Neural crest cell (in vitro differentiated cells): ENCODE results near the gene BRMS1. TPM values are rescaled to one million over a fixed set of nuclear protein-coding genes. Genes with fewer than 3 reads are reported as not detected.

Experiments used
- DNase-seq: peaks from one replicate; pipeline ENCODE4 v3.0.0; 2021; ENCODE audit warnings: low read depth, mixed read lengths, low spot score
- H3K27ac Mint-ChIP-seq: one replicate; pipeline ENCODE4 v1.8.0; 2021; ENCODE audit warnings: mild to moderate bottlenecking, mixed read lengths; ENCODE audit not compliant: unreplicated experiment
- H3K27me3 Mint-ChIP-seq: 2 replicates; pipeline ENCODE4 v1.8.0; 2021; ENCODE audit warnings: low read depth, mild to moderate bottlenecking, mixed read lengths
- H3K36me3 Mint-ChIP-seq: 2 replicates; pipeline ENCODE4 v1.8.0; 2021; ENCODE audit warnings: low read depth, mild to moderate bottlenecking, mixed read lengths
- H3K4me1 Mint-ChIP-seq: 2 replicates; pipeline ENCODE4 v1.8.0; 2021; ENCODE audit warnings: mixed read lengths
- H3K4me3 Mint-ChIP-seq: one replicate; pipeline ENCODE4 v1.8.0; 2021; ENCODE audit warnings: mild to moderate bottlenecking, mixed read lengths
- H3K9me3 Mint-ChIP-seq: 2 replicates; pipeline ENCODE4 v1.8.0; 2021; ENCODE audit warnings: mixed read lengths
- total RNA-seq: library from RNA; stranded (reverse); gene quantifications from 2 replicates; pipeline ENCODE4 v1.2.1, GENCODE V29; 2021
- TF ChIP-seq, protein P1 (sequence below): fragments of 200-600 bp; sonication (generic); conservative IDR thresholded peaks from 2 replicates; pipeline ENCODE4 v1.5.0; 2021; ENCODE audit warnings: antibody characterized with exemption, mild to moderate bottlenecking

BRMS1 gene
- total RNA-seq, 1 donor from 2014 or later: 40.2 TPM

DNA sequence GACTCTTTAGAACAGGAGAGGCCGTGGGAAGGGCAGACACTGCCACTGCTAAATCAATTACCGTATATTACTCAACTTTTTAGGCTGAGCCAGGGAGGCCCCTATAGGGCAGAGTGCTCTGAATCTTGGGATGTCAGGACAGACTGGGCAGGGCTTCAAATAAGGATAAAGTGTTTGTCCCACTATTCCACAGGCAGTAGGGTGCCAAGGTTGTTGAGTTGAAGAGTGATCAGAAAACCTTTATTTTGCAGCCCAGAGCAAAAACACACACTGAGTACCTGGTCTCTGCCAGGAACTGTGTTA lies 4.1 kb upstream of the BRMS1 start:
- Mint-ChIP-seq H3K27me3 (peaks cover 5% of the 10 kb centered on the region), H3K9me3 (no peaks in the 10 kb centered on the region), H3K4me1 (peaks cover 38% of the 10 kb centered on the region), H3K36me3 (peaks cover 6% of the 10 kb centered on the region), H3K27ac (no peak overlapping the region), H3K4me3 (peak overlapping the region; percentile 95)
- TF ChIP-seq, protein P1, sequence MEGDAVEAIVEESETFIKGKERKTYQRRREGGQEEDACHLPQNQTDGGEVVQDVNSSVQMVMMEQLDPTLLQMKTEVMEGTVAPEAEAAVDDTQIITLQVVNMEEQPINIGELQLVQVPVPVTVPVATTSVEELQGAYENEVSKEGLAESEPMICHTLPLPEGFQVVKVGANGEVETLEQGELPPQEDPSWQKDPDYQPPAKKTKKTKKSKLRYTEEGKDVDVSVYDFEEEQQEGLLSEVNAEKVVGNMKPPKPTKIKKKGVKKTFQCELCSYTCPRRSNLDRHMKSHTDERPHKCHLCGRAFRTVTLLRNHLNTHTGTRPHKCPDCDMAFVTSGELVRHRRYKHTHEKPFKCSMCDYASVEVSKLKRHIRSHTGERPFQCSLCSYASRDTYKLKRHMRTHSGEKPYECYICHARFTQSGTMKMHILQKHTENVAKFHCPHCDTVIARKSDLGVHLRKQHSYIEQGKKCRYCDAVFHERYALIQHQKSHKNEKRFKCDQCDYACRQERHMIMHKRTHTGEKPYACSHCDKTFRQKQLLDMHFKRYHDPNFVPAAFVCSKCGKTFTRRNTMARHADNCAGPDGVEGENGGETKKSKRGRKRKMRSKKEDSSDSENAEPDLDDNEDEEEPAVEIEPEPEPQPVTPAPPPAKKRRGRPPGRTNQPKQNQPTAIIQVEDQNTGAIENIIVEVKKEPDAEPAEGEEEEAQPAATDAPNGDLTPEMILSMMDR: no peak
- DNase-seq: no peak

DNA sequence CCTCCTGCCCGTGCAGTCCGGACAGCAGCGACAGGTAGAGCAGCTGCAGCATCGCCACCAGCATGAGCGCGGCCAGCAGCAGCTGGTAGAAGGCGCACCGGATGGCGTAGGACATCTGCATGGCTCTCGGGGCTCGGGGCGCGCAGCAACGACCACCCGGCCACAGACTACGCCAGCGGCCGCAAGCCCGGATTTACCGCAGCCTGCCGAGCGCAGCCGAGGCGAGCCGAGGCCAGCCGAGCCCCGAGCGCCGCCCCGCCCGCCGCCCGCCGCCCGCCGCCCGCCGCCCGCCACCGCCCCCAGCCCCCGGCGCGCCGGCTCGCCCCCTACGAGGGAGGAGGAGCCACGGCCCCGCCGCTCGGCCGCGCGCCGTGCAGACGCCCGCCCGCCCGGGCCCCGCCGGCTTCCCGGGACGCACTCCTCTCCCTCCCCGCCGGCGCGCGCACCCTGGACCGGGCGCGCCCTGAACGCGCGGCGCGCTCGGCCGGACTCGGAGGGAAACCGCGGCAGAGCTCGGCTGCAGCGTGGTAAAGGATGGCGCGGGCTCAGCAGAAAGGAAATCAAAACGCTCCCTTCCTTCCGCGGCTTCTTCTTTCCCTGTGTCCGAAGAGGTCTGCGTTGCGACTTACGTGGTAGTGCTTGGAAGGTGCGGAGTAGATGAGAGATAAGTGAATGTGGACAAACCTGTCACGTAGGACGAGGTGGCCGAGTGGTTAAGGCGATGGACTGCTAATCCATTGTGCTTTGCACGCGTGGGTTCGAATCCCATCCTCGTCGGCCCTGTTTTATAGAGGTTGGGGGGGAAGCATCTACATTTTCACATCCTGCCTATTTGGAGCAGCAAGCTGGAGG lies 2.7 kb upstream of the BRMS1 start, which contains the start of gene B4GAT1:
Gene B4GAT1, minus strand, starts transcription at position 205 of the 852 bp plus-strand sequence. Its CDS starts 84 bp downstream, at position 121.
- H3K27ac Mint-ChIP-seq: peak within 1 kb of the TSS; percentile 96
- no peaks in the 10 kb centered on the region for H3K9me3 Mint-ChIP-seq
- H3K36me3 Mint-ChIP-seq: peaks cover 2% of the 10 kb centered on the region
- H3K4me1 Mint-ChIP-seq: peaks cover 47% of the 10 kb centered on the region
- TF ChIP-seq, protein P1: no peak
- peak within 1 kb of the TSS; percentile 99 for H3K4me3 Mint-ChIP-seq
- H3K27me3 Mint-ChIP-seq: peaks cover 5% of the 10 kb centered on the region
- peak; percentile 77 for DNase-seq

DNA sequence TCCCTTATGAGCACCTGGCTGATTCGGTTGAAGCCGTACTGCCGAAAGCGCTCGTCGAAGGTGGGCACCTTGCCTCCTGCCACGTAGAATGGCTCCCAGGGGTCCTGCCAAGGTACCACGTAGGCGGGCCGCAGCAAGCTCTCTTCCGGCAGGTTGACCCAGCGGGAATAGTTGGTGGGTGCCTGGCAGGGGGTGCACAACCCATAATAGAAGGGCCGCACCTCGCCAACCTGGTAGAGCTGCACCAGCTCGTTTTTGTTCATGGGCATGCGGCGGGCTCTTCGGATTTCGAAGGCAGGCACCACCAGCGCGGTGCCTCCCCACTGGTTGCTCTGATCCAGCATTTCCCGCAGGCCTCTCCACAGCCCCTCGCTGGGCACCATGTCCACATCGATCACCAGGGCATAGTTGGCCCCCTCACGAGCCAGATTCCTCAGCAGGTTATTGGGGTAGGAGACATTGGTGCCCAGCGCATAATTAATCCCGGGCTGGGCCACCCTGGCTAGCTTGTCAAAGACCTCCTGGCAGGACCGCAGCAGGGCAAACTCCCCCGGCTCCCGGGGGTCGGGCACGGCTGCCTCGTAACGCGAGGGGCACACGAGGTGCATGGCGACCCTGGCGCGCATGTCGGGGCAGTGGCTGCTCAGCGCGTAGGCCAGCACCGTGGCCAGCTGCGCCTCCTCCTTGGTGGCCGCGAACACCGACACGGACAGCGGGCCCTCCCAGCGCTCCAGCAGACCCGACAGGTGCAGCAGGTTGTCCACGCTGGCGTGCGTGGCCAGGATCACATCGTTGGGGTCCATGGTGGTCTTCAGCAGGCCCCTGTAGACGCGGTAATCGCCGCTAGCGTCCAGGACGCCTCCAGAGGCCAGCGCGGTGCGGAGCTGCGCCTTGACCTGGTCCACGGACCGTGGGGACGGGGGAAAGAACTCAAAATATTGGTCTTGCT lies 1.8 kb upstream of the BRMS1 start:
- H3K4me3 Mint-ChIP-seq: peak overlapping the region; percentile 99
- H3K9me3 Mint-ChIP-seq: no peaks in the 10 kb centered on the region
- peak overlapping the region; percentile 83 for H3K27ac Mint-ChIP-seq
- no peak for DNase-seq
- peaks cover 5% of the 10 kb centered on the region for H3K27me3 Mint-ChIP-seq
- H3K36me3 Mint-ChIP-seq: peaks cover 3% of the 10 kb centered on the region
- H3K4me1 Mint-ChIP-seq: peaks cover 43% of the 10 kb centered on the region
- TF ChIP-seq, protein P1: no peak

DNA sequence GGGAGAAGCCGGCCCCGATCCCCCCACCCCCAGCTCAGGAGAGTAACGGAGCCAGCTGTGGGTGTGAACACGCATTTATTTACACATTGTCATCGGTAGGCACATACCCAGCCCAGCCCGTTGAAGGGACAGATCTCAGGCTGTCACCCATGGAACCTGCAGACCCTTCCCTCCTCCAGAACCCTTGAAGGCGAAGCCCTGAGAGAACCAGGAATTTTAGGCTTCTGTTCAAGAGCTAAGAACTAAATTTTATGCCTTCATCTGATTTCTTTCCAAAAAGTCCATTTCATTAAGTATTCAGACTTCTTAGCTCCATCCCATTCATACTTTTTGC lies 379 bp upstream of the BRMS1 start:
- peaks cover 43% of the 10 kb centered on the region for H3K4me1 Mint-ChIP-seq
- peaks cover 6% of the 10 kb centered on the region for H3K36me3 Mint-ChIP-seq
- peak overlapping the region; percentile 99 for H3K4me3 Mint-ChIP-seq
- no peak for DNase-seq
- H3K9me3 Mint-ChIP-seq: no peaks in the 10 kb centered on the region
- peaks cover 5% of the 10 kb centered on the region for H3K27me3 Mint-ChIP-seq
- H3K27ac Mint-ChIP-seq: peak overlapping the region; percentile 97
- TF ChIP-seq, protein P1: no peak

DNA sequence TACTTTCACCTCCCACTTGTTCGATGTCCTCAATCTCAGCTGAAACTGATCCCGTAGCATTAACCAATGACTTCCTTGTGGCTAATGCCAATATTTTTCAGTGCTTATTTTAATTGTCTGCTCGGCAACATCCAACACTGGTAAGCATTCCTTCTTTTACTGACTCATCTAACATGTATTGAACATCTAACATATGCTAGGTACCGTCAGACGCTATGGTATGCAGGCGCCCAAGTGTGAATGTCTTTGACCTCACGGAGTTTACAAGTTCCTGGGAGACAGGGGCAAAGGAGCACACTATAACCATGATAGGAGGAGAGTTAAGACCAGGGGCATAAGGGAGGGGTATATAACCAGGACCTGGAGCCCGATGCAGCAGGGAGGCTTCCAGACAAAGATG lies 1.7 kb downstream of the BRMS1 start:
- Mint-ChIP-seq H3K9me3 (no peaks in the 10 kb centered on the region), H3K4me3 (peak overlapping the region; percentile 99), H3K27me3 (peaks cover 4% of the 10 kb centered on the region), H3K27ac (no peak overlapping the region), H3K4me1 (peaks cover 36% of the 10 kb centered on the region), H3K36me3 (peaks cover 6% of the 10 kb centered on the region)
- TF ChIP-seq, protein P1: no peak
- DNase-seq: no peak
